CD4-positive, alpha-beta T cell treated with Interferon gamma for 1 hour (primary cell): ENCODE data around the gene ZNF600.
"Not testable (repeated sequence)": the region's sequence is repeated elsewhere in the genome, so short reads cannot be mapped to it uniquely, and the experiment has no call there.

ENCODE experiments used
- DNase-seq: peaks from one replicate; pipeline ENCODE4 v3.0.0-alpha.2; 2020

Gene ZNF600

DNA sequence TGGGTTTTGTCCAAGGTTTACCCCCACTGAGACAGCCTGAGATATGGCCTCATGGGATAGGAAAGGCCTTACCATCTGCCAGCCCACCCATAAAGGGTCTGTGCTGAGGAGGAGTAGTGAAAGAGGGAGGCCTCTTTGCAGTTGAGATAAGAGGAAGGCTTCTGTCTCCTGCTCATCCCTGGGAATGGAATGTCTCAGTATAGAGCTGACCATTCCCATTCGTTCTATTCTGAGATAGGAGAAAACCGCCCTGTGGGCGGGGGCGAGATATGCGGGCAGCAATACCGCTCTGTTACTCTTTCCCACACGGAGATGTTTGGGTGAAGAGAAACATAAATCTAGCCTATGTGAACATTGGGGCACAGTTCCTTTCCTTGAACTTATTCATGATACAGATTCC, 45.2 kb downstream of the ZNF600 start:
- DNase-seq = not testable (repeated sequence)

DNA sequence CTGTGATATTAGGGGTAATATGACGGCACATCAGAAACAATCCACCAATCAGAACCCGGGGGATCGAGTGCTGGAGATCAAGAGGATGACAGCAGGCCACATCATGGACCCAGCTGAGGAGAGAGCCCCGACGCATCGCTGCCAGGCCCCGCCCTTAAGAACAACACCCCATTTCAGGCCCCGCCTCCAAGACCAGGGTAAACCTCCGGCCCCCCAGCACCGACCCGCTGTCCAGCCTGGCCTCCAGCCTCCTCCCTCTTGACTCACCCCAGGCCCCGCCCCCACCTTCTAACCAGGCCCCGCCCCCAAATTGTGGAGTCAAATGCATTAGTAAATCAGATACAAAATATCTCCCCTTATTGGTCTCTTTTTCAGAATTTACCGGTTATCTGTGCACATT, 47.0 kb downstream of the ZNF600 start:
- DNase-seq = no peak

- DNase-seq = no peak
These were observed 50.9 kb downstream of the ZNF600 start for GRCh38 chr19:52735734-52736133.

DNA sequence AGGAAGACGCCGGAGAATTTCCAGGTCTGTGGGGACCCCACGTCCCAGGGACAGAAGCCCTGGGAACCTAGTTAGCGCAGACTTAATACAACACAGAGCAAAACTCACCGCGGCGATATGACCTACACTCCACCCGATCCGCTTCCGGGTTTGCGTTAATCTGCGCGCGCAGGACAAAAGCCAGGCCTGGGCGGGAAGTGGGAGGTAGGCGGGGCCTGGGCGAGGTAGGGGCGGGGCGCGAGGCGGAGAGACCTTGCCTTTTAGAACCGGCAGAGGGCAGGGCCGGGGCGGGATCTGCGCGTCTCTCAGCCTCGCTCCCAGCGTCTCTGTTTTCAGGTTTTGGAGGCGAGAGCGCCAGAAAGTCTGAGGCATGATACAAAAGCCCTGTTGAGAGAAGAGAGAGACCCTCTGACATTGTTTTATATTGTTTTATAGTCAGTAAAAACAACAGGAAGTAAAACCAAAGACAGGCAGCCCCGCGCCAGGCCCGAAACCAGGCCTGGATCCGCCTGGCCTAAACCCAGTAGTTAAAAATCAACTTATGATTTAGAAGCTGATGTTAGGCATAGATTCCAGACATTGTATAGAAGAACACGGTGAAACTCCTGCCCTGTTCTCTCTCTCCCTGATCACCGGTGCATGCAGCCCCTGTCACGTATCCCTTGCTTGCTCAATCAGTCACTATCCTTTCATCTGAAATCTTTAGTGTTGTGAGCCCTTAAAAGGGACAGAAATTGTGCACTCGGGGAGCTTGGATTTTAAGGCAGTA, 51.5 kb downstream of the ZNF600 start, which contains the start of gene ZNF611:
ZNF611 (minus strand) TSS at position 152 of the 769 bp plus-strand sequence. CDS start 19,150 bp downstream, outside the sequence.
- peak; percentile 96 for DNase-seq

DNA sequence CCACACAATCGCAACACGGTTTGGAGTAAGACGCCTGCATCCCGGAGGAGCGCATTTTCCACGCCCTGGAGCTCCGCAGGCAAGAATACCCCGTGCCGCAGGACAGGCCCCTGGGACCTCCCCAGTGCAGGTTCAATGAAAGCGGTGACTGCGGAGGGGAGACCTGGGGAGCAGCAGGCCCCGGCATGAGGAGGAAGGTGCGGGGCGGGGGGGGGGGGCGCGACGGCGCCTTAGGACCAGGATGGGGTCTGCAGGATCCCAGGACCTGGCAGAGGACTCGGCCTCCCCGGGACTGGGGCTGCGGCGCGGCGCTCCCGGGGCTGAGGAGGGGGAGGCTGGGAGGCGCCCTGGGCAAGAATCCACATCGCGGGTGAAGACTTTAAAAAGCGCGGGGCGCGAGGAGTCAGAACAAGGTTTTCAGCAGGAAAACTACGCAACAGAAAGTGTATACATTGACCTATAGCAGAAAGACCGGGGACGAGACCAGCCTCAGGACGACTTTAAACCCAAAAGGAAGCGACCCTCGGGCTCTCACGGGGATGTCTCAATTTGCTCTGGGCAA, 52.2 kb downstream of the ZNF600 start:
- no peak for DNase-seq

DNA sequence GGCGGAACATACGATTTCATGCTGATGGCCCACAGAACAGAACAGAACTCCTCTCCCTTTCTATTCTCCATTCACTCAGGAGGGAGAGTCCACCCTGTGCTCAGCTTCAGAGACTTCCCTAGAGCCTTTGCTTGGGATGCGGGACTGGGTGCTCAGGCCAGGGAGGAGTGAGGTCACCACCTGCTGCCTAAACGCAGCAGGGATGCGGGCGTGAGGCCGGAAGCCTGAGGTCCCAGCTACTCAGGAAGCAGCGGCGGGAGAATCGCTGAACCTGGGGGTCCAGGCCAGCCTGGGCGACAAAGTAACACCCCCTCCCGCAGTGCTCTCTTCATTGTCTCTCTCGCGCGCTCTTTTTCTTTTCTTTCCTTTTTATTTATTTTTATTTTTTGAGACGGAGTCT, 60.5 kb downstream of the ZNF600 start:
- DNase-seq = not testable (repeated sequence)

DNA sequence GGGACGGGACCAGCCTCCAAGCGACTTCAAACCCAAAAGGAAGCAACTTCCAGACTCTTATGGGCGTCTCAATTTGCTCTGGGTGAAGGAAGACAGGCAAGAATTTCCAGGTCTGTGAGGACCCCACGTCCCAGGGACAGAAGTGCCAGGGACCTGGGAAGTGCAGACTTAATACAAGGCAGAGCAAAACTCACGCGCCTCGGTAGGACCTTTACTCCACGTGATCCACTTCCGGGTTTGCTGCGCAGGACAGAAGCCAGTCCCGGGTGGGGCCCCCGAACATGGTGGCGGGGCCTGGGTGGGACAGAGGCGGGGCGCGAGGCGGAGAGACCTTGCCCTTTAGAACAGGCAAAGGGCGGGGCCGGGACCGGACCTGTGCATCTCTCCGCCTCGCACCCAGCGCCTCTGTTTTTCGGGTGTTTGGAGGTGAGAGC, 61.0 kb downstream of the ZNF600 start:
- DNase-seq = no peak

DNA sequence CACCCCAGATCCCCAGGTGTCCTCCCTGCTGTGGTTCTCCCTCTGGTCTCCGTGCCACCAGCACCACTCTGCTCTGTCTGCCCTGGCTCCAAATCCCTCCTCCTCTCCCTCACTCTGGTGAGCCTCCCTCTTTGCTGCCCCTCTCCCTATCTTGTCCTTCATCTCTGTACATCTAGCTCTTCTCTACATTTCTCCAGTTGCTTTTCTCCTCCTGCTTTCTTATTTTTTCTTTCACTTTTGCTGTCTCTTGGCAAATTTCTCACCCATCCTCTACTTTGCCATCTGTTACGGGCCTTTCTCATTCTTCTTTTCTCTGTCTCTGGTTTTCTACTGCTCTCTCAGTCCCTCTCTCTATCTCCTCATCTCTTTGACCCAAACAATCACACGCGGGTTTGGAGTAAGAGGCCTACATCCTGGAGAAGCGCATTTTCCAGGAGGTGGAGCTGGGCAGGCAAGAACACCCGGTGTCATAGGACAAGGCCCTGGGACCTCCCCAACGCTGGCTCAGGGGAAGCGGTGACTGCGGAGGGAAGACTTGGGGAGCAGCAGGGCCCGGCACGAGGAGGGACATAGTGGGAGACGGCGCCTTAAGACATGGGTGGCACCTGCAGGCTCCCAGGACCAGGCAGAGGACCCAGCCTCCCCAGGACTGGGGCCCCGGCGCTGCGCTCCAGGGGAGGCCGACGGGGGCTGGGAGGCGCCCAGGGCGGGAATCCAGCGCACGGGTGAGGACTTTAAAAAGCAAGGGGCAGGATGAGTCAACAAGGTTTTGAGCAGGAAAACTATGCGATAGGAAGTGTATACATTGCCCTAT, 61.7 kb downstream of the ZNF600 start:
- no peak for DNase-seq

DNA sequence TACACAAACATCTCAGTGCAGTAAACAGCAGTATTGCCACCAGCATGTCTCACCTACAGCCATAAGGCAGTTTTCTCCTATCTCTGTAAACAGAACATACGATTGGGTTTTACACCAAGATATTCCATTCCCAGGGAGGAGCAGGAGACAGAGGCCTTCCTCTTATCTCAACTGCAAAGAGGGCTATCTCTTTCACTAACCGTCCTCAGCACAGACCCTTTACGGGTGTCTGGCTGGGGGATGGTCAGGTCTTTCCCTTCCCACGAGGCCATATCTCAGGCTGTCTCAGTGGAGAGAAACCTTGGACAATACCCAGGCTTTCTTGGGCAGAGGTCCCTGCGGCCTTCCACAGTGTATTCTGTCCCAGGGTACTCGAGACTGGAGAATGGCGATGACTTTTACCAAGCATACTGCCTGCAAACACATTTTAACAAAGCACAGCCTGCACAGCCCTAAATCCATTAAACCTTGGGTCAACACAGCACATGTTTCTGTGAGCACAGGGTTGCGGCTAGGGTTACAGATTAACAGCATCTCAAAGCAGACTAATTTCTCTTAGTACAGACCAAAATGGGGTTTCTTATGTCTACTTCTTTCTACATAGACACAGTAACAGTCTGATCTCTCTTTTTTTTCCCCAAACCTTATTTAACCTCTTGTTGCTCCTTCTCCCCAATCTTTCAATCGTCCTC, 62.5 kb downstream of the ZNF600 start:
- DNase-seq = not testable (repeated sequence)

DNA sequence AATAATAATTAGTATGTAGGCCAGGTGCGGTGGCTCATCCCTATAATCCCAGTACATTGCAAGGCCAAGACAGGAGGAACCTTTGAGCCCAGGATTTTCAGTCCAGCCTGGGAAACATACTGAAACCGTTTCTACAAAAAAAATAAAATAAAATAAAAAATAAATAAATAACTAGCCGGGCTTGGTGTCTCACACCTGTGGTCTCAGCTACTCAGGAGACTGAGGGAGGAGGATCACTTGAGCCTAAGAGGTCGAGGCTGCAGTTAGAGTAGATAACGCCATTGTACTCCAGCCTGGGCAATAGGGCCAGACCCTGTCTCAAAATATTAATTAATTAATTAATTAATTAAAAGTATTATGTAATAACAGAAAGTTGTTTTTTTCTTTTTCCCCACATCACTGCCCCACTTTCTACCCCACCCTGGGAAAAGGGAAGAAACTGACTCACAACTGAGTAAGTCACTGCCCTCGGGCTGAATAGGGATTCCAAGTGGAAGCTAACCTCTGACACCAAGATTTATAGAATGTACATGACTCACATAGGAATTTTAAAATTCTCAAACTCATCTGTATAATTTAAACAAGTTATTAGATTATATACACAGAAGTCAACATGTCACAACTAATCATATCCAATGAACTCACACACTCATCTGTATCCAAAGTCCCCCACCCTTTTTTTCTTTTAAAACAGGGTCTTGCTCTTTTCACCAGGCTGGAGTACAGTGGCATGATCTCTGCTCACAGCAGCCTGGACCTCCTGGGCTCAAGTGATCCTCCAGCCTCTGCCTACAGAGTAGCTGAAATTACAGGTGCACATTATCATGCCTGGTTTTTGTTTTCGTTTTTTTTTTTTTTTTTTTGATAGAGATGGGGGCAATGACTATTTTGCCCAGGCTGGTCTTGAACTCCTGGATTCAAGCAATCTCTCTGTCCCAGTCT, 64.3 kb downstream of the ZNF600 start:
- no peak for DNase-seq

DNA sequence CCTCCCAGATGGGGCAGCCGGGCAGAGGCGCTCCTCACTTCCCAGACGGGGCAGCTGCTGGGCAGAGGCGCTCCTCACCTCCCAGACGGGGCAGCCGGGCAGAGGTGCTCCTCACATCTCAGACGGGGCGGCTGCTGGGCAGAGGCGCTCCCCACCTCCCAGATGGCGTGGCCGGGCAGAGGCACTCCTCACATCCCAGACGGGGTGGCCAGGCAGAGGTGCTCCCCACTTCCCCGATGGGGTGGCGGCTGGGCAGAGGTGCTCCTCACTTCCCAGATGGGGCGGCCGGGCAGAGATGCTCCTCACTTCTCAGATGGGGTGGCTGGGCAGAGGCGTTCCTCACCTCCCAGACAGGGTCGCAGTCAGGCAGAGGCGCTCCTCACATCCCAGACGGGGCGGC, 66.0 kb downstream of the ZNF600 start:
- not testable (repeated sequence) for DNase-seq

DNA sequence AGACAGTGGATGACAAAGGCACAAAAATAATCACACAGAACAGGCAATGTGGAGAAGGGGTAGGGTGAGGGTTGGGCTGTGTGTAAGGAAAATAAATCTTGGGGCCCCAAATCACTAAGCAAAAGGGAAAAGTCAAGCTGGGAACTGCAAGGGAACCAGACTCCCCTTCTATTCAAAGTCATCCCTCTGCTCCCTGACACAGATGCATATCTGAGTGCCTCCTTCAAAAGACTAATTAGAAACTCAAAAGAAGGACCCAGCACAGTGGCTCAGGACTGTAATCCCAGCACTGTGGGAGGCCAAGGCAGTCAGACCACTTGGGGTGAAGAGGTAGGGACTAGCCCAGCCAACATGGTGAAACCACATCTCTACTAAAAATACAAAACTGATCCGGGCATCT, 70.1 kb downstream of the ZNF600 start:
- no peak for DNase-seq

DNA sequence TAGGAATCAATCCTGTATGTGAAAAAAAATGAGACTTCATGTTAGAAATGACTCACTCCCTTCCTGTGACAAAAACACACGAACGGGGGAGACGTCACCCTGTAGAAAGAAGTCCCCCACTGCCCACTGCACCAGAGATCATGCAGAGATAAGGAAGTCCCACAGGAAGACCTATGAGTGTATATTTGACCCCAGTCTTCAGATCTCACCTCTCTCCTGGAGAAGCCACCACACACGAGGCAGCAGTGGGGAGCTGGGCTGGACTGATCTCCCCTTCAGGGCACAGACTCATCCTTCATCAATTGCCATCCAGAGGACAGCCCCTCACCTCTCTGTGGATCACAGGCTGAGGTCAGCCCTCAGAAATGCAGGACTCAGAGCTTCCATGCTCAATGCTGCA, 70.7 kb downstream of the ZNF600 start:
- DNase-seq = peak; percentile 45

GRCh38 chr19:52715330-52715729, 71.3 kb downstream of the ZNF600 start:
- not testable (repeated sequence) for DNase-seq
